Measurements from ENCODE around the gene MAP7D1. TPM values are rescaled to one million over a fixed set of nuclear protein-coding genes. Genes with fewer than 3 reads are reported as not detected.
"Not testable (repeated sequence)": the region's sequence is repeated elsewhere in the genome, so short reads cannot be mapped to it uniquely, and the experiment has no call there.

MAP7D1 gene
- total and polyA plus RNA-seq, 2 experiments from 2014 or later, result 35.8 to 224 TPM

DNA sequence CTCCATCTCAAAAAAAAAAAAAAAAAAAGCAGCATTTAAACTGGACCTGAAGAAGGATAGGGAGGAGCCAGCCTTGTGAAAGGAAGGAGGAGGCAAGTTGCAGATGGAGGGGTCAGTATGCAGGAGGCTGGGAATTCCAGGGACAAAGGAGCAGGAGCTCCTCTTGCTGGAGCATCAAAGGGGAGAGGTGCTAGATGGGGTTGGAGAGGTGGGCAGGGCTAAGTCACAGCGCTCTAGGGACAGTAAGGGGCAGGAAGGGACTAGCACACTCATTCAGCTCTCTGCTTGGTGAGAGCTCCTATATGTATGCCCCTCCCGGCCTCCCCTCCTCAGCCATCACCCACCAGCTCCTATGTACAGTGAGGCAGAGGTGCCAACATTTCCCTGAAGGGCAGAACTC, 26.8 kb downstream of the MAP7D1 start:
- H3K36me3 ChIP-seq (ENCODE audit: low read depth), result peaks cover 33% of the 10 kb centered on the region
- peaks cover 6% of the 10 kb centered on the region for H3K4me1 ChIP-seq (ENCODE audit: insufficient read depth)
- H2AFZ ChIP-seq, result no peak overlapping the region
- no peaks in the 10 kb centered on the region for H4K20me1 ChIP-seq (ENCODE audit: insufficient read depth)
- H3K4me2 ChIP-seq (ENCODE audit: unreplicated experiment), result no peak overlapping the region
- no peaks in the 10 kb centered on the region for H3K27me3 ChIP-seq (replicated peaks; ENCODE audit: insufficient read depth)
- no peak for DNase-seq
- 58 to 75% methylated on average over 2 of the region's 2 CpGs for WGBS, 2 experiments (ENCODE audit: low coverage in 1 of 2, low lambda C conversion rate in 2 of 2, missing lambda C conversion rate in 2 of 2)
- no peak overlapping the region for H3K4me3 ChIP-seq
- in situ Hi-C loops (cut with MboI), result no loop called here
- TF ChIP-seq EZH2 (IDR thresholded peaks at IDR 0.05; ENCODE audit: insufficient read depth, poor library complexity, severe bottlenecking) (no peak), EZH2phosphoT487 (IDR thresholded peaks at IDR 0.05; ENCODE audit: insufficient read depth, low read depth) (no peak)
- H3K9ac ChIP-seq, result no peak overlapping the region; the same call in 1 of the 2 replicates
- peaks cover 4% of the 10 kb centered on the region; the same call in 1 of the 2 replicates for H3K79me2 ChIP-seq (ENCODE audit: insufficient read depth)
- peaks cover 66% of the 10 kb centered on the region for H3F3A ChIP-seq (ENCODE audit: insufficient read depth)
- H3K27ac ChIP-seq, result no peak overlapping the region
- H3K9me3 ChIP-seq (ENCODE audit: low read depth), result no peaks in the 10 kb centered on the region
- no peaks in the 10 kb centered on the region for H3K9me2 ChIP-seq (ENCODE audit: insufficient read depth)

DNA sequence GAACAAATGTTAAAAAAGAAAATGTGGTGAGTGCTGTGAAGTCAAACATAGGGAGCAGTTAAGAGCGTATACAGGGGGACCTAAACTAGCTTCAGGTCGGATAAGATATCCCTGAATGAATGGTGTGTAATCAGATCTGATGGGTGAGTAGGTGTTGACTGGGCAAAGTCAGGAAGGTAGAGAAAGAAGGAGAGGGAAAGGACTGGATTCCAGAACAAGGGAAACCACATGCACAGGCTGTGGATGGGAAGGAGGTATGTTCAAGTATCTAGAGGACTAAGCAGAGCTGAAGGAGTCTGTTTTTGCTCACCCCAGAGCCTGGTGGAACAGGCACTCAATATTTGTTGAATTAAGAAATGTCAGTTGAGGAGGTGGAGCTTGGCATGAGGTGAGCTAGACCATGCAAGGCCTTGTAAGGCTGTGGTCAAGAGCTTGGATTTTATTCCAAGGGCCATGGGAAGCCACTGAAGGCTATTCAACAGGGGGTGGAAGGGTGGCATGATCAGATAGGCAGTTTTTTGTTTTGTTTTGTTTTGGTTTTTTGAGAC, 27.4 kb downstream of the MAP7D1 start:
- TF ChIP-seq EZH2phosphoT487 (IDR thresholded peaks at IDR 0.05; ENCODE audit: insufficient read depth, low read depth), result no peak
- no peak for TF ChIP-seq EZH2 (IDR thresholded peaks at IDR 0.05; ENCODE audit: insufficient read depth, poor library complexity, severe bottlenecking)
- no peaks in the 10 kb centered on the region for H3K27me3 ChIP-seq (replicated peaks; ENCODE audit: insufficient read depth)
- no peak overlapping the region for H2AFZ ChIP-seq
- peaks cover 70% of the 10 kb centered on the region for H3F3A ChIP-seq (ENCODE audit: insufficient read depth)
- H4K20me1 ChIP-seq (ENCODE audit: insufficient read depth), result no peaks in the 10 kb centered on the region
- 94 to 95% methylated on average over 2 of the region's 2 CpGs for WGBS, 2 experiments (ENCODE audit: low coverage in 1 of 2, low lambda C conversion rate in 2 of 2, missing lambda C conversion rate in 2 of 2)
- peak overlapping the region; percentile 6; the same call in 1 of the 2 replicates for H3K27ac ChIP-seq
- H3K79me2 ChIP-seq (ENCODE audit: insufficient read depth), result no peaks in the 10 kb centered on the region
- no peak overlapping the region; the same call in 1 of the 2 replicates for H3K9ac ChIP-seq
- peaks cover 9% of the 10 kb centered on the region for H3K4me1 ChIP-seq (ENCODE audit: insufficient read depth)
- H3K4me3 ChIP-seq, result no peak overlapping the region
- no peaks in the 10 kb centered on the region for H3K9me3 ChIP-seq (ENCODE audit: low read depth)
- H3K4me2 ChIP-seq (ENCODE audit: unreplicated experiment), result no peak overlapping the region
- peaks cover 32% of the 10 kb centered on the region for H3K36me3 ChIP-seq (ENCODE audit: low read depth)
- no peaks in the 10 kb centered on the region for H3K9me2 ChIP-seq (ENCODE audit: insufficient read depth)
- DNase-seq, result no peak
- in situ Hi-C loops (cut with MboI), result no loop called here

DNA sequence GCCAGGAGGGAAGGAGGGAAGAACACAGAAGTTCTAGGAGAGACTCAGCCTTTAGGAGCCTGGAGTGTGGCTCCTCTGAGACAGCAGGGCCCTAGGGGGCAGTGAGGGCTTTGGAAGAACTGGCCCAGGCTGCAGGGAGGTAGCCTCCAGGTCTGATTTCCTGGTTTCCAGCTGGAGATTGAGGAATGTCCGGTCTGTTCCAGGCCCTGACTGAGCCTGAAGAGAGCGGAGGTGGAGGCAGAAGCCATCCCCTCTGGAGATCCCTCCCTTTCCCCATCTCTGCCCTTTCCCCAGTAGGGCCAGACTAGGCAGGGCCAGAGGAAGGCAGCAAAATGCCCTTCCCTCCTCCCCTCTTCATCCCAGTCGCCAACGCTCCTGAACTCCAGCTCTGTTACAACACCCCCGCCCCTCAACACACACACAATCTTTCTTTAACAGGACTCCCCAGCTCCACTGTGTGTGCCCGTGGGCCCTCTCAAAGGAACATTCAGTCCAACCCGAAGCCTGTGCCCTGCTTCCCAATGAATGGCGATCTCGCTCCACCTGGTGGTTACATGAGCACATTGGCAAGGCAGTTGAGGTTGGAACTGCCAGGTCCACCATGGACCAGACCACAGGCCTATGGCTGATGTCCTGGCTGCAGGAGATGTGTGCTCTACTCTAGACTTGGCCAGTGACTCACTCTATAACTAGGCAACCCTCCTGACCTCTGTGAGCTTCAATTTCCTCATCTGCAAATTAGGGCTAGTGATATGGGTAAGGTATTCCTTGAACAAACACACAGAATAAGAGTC, 32.0 kb downstream of the MAP7D1 start:
- H3K4me3 ChIP-seq, result no peak overlapping the region
- 0 to 1% methylated on average over 9 of the region's 9 CpGs for WGBS, 2 experiments (ENCODE audit: low coverage in 1 of 2, low lambda C conversion rate in 2 of 2, missing lambda C conversion rate in 2 of 2)
- peak overlapping the region; percentile 75 for H3K27ac ChIP-seq
- peak overlapping the region; percentile 86 for H2AFZ ChIP-seq
- H3K4me1 ChIP-seq (ENCODE audit: insufficient read depth), result peaks cover 9% of the 10 kb centered on the region
- no peaks in the 10 kb centered on the region for H3K36me3 ChIP-seq (ENCODE audit: low read depth)
- H3K9ac ChIP-seq, result peak overlapping the region; percentile 65
- no peaks in the 10 kb centered on the region for H3K79me2 ChIP-seq (ENCODE audit: insufficient read depth)
- no peaks in the 10 kb centered on the region for H3K27me3 ChIP-seq (replicated peaks; ENCODE audit: insufficient read depth)
- DNase-seq, result peak; percentile 96
- H3K9me3 ChIP-seq (ENCODE audit: low read depth), result no peaks in the 10 kb centered on the region
- in situ Hi-C loops (cut with MboI), result no loop called here
- no peak for TF ChIP-seq EZH2phosphoT487 (IDR thresholded peaks at IDR 0.05; ENCODE audit: insufficient read depth, low read depth)
- TF ChIP-seq EZH2 (IDR thresholded peaks at IDR 0.05; ENCODE audit: insufficient read depth, poor library complexity, severe bottlenecking), result no peak
- H3K4me2 ChIP-seq (ENCODE audit: unreplicated experiment), result peak overlapping the region; percentile 54
- H3K9me2 ChIP-seq (ENCODE audit: insufficient read depth), result no peaks in the 10 kb centered on the region
- H4K20me1 ChIP-seq (ENCODE audit: insufficient read depth), result no peaks in the 10 kb centered on the region
- H3F3A ChIP-seq (ENCODE audit: insufficient read depth), result peaks cover 47% of the 10 kb centered on the region

DNA sequence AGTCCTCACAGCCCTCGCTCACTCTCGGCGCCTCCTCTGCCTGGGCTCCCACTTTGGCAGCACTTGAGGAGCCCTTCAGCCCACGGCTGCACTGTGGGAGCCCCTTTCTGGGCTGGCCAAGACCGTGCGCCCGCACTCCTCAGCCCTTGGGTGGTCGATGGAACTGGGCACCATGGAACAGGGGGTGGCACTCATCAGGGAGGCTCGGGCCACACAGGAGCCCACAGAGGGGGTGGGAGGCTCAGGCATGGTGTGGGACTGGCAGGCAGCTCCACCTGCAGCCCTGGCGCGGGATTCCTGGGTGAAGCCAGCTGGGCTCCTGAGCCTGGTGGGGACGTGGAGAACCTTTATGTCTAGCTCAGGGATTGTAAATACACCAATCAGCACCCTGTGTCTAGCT, 40.8 kb downstream of the MAP7D1 start:
- H3K27ac ChIP-seq; H3K9me3 ChIP-seq (ENCODE audit: low read depth); H3K36me3 ChIP-seq (ENCODE audit: low read depth); H3K4me3 ChIP-seq; H4K20me1 ChIP-seq (ENCODE audit: insufficient read depth); H3K4me2 ChIP-seq (ENCODE audit: unreplicated experiment); DNase-seq; H2AFZ ChIP-seq; H3K9me2 ChIP-seq (ENCODE audit: insufficient read depth); H3K27me3 ChIP-seq (replicated peaks; ENCODE audit: insufficient read depth); H3K9ac ChIP-seq; H3K79me2 ChIP-seq (ENCODE audit: insufficient read depth); in situ Hi-C loops (cut with MboI); H3K4me1 ChIP-seq (ENCODE audit: insufficient read depth): not testable (repeated sequence)
- WGBS, 2 experiments (ENCODE audit: low coverage in 1 of 2, low lambda C conversion rate in 2 of 2, missing lambda C conversion rate in 2 of 2), result 93 to 94% methylated on average over 10 to 12 of the region's 12 CpGs
- H3F3A ChIP-seq (ENCODE audit: insufficient read depth), result peaks cover 13% of the 10 kb centered on the region

Data from GM23248 (cell line).